Tibial nerve (tissue), 3 donors: ENCODE data around the gene ZMYM1.

Experiments
- CTCF ChIP-seq, 5 experiments: fragments of 200-600 bp in 3 of 5; fragments of 450-650 bp in 2 of 5; sonication (generic) in 3 of 5; IDR thresholded peaks; one replicate each; pipeline ENCODE4 v1.5.1; 2016 to 2019; ENCODE audit warnings: antibody characterized with exemption in 5 of 5, mild to moderate bottlenecking in 3 of 5, moderate library complexity in 2 of 5
- POLR2A ChIP-seq, 2 donors: fragments of 450-650 bp; IDR thresholded peaks; one replicate each; pipeline ENCODE4 v1.6.1; 2017; ENCODE audit warnings: antibody characterized with exemption in 2 of 2, mild to moderate bottlenecking in 2 of 2, moderate library complexity in 2 of 2

- TF ChIP-seq CTCF (IDR thresholded peaks at IDR 0.05) = no peak
- TF ChIP-seq POLR2A (IDR thresholded peaks at IDR 0.05) = no peak
Measured at GRCh38 chr1:35046730-35047129, 32.5 kb upstream of the ZMYM1 start.
